Activated gamma-delta T cell treated with Interleukin-2 at 50 U/mL for 16 hours (primary cell): ENCODE results near the gene DNM2.
"Not testable (repeated sequence)": the region's sequence is repeated elsewhere in the genome, so short reads cannot be mapped to it uniquely, and the experiment has no call there.

Experiments used
- DNase-seq: peaks from one replicate; pipeline ENCODE4 v3.0.0-alpha.2; 2020

DNM2 gene

GRCh38 chr19:10818301-10819123, 100.6 kb downstream of the DNM2 start:
- no peak for DNase-seq

- no peak for DNase-seq
Observed at GRCh38 chr19:10819124-10820060, 101.5 kb downstream of the DNM2 start.

GRCh38 chr19:10820173-10820572, 102.3 kb downstream of the DNM2 start:
- DNase-seq, result no peak

DNA sequence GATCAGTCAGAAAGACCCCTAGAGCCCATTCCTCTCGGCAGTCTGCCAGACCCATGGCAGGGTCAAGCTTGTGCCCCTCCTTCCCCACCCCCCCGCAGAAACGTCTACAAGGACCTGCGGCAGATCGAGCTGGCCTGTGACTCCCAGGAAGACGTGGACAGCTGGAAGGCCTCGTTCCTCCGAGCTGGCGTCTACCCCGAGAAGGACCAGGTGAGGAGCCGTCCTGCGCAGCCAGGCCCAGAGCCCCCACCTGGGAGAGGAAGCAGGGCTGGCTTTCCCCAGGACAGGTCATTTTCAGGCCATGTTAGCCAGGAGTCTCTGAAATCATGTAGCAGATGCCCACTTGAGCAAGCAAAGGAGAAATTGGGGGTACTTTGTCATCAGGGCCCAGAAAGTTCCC, 105.8 kb downstream of the DNM2 start:
- DNase-seq, result no peak

DNA sequence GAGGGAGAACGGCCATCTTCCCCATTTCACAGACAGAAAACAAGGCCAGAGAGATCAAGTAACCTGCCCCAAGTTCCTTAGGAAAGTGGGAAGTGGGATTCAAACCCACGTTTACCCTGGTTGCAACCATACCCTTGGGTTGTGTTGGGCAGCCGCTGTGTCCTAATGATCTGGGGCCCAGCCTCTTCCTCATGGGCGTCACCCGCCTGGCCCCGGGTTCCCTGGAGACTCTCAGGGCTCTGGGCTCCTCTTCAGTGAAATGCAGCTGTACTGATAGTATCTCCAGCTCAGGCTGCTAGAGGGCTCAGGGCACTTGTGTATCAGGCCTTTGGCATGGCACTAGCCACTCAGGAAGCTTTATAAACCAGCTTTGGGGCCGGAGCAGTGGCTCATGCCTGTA, 108.4 kb downstream of the DNM2 start:
- DNase-seq, result no peak

DNA sequence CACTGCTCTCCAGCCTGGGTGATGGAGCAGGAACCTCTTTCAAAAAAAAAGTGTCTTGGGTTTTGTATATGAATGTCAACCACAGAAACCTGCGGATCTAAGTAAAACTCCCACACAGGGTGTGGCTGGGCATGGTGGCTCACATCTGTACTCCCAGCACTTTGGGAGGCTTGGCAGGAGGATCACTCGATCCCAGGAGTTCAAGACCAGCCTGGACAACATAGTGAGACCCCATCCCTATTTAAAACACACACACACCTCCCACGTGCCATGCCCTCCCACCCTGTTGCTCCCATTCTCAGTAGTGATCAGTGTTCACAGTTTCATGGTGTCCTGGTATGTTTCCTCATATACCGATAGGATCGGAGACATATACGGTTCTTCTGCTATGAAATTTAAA, 109.0 kb downstream of the DNM2 start:
- DNase-seq, result no peak

- no peak for DNase-seq
Observed at GRCh38 chr19:10828981-10829821, 111.3 kb downstream of the DNM2 start.

- DNase-seq, result no peak
Observed at GRCh38 chr19:10829967-10830366, 112.1 kb downstream of the DNM2 start.

DNA sequence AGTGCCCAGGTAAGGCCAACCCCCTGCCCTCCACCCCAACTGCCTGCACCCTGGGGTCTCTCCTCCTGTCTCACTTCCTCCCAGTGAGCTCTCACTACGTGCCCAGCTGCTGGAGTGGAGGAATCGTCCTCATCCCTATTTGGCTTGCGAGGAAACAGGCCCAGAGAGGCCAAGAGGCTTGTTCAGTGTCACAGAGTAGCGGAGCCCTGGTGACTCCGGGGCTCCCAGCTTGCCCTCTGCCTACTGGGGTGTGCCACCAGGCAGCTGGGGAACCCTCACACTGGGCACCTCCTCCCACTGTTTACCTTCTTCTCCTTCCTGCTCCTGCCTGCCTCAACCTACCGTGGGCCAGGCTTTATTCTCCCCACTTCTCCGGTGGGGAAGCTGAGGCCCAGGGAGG, 112.5 kb downstream of the DNM2 start:
- no peak for DNase-seq

DNA sequence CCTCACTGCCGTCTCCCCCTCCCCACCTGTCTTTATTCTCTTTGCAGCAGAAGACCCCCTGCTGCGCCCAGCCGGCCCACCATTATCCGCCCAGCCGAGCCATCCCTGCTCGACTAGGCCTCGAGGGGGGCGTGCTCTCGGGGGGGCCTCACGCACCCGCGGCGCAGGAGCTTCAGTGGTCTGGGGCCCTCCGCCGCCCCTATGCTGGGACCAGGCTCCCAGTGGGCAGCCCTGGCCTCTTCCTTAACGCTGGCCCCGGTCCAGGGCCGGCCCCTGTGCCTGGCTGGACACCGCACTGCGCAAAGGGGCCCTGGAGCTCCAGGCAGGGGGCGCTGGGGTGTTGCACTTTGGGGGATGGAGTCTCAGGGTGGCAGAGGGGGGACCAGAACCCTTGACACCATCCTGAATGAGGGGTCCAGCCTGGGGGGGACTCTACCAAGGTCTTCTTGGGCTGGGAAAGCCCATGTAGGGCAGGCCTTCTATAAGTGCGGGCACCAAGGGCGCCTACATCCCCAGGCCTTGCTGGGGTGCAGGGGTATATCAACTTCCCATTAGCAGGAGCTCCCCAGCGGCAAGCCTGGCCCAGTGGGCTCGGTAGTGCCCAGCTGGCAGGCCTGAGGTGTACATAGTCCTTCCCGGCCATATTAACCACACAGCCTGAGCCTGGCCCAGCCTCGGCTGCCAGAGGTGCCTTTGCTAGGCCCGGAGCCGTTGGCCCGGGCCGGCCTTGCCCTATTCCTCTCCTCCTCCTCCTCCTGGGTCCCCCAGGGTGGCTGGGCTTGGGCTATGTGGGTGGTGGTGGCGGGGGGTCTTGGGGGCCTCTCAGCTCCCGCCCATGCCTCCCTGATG, 113.3 kb downstream of the DNM2 start:
- DNase-seq, result no peak

DNA sequence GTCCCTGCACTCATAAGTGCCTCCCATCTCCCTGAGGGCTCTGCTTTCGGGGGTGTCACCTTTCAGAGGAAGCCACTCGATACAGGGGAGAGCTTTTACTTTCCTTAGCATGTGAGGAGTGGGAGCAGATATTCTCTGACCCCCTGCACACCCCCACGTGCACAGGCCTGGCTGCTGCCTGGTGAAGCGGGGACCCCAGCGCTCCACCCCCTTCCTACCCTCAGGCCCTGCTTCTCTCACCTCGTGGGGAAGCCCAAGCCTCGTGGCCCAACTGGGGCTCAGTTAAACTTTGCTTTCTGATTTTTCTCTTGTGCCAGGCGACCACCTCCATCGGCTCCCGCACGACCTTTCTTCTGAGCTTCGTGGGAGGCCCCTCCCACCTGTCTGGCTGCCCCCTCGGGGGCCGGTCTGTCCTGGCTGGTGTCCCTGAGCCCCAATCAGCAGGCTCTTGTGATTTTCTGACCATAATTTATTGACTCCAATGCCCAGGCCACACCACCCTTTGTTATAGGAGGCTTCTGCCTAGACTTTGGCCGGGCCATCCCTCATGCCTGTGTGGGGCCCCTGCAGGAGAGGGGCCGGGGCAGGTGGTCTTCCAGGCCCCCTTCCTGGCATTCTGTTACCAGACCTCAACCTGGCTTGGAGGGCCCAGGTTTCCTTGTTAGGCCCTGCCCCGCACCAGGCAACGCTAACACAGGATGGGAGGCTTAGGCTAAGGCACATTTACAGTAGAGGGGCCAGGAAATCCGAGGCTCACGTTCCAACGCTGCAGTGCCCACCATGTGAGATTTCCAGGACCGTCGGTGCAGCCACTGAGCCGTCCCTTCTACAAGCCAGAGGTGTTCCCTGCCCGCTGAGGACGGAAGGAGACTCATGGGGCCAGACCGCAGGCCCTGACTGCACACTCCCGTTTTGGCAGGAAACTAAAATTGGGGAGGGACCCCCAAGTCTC, 114.4 kb downstream of the DNM2 start:
- DNase-seq, result no peak

DNA sequence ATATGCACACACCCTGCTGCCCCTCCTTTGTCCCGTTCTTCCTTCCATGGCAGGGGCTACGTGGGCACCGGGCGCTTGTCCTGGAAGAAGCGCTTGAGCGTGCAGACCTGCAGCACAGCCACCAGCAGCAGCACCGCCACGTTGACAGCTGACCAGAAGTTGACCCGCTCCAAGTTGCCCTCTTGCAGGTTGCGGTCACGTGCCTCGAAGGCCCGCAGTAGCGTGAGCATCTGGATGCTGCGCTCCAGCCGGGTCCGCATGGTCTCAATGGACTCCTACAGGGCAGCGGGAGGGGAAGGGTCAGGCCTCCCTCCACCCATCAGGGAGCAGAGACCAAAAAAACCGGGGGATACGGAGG, 115.0 kb downstream of the DNM2 start:
- DNase-seq, result no peak

DNA sequence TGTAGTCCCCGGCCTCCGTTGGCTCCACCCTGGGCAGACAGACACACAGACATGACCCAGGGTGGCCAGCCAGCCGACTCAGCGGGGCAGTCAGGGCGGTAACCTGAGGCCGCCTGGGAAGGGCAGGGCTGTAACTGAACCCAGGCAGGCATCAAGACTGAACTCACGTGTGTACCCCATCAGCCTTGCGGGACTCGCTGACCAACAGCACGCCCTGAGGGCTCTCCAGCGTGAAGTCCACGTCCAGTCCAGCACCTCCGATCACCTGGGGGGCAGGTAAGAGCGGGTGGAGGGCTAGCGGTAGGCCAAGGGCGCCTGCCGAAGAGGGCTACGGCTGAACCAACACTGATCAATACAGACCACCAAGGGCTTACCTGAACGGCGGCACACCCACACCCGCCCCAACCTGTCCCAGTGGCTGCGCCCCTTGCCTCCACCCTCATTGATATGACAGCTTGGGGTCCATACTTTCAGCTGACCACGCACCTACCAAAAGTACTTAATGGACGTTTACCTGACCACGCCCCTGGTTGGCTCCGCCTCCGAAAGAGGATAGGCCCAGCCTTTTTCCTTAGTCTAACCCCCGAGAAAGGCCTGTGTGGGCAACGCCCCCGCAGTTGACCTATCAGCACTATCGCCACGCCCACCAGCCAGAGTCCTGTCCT, 117.3 kb downstream of the DNM2 start:
- DNase-seq, result no peak

- peak; percentile 91 for DNase-seq
Observed at GRCh38 chr19:10835754-10836478, 118.0 kb downstream of the DNM2 start, which contains the start of gene TMED1. Gene TMED1 (minus strand): TSS chr19:10836212. CDS start chr19:10836191, 21 bp downstream.

- peak; percentile 68 for DNase-seq
Observed at GRCh38 chr19:10836479-10837330, 118.8 kb downstream of the DNM2 start.

GRCh38 chr19:10837649-10838048, 119.8 kb downstream of the DNM2 start:
- not testable (repeated sequence) for DNase-seq

- no peak for DNase-seq
Observed at GRCh38 chr19:10838377-10838776, 120.5 kb downstream of the DNM2 start.
